Pulmonary artery endothelial cell (primary cell): ENCODE data around the gene SCUBE1. TPM values are rescaled to one million over a fixed set of nuclear protein-coding genes. Genes with fewer than 3 reads are reported as not detected.

Experiments
- DNase-seq: peaks from one replicate; pipeline ENCODE4 v3.0.0-alpha.2; 2011; ENCODE audit warnings: low read depth, low spot score
- total RNA-seq: library from RNA; depleted of rRNA; stranded (reverse); fragments of >200 nt; gene quantifications from 2 replicates; pipeline ENCODE4 v1.2.3, GENCODE V29; 2014

Gene SCUBE1
- total RNA-seq, 1 donor from 2014 or later = not detected

GRCh38 chr22:43159484-43160178, 183.5 kb downstream of the SCUBE1 start:
- no peak for DNase-seq

DNA sequence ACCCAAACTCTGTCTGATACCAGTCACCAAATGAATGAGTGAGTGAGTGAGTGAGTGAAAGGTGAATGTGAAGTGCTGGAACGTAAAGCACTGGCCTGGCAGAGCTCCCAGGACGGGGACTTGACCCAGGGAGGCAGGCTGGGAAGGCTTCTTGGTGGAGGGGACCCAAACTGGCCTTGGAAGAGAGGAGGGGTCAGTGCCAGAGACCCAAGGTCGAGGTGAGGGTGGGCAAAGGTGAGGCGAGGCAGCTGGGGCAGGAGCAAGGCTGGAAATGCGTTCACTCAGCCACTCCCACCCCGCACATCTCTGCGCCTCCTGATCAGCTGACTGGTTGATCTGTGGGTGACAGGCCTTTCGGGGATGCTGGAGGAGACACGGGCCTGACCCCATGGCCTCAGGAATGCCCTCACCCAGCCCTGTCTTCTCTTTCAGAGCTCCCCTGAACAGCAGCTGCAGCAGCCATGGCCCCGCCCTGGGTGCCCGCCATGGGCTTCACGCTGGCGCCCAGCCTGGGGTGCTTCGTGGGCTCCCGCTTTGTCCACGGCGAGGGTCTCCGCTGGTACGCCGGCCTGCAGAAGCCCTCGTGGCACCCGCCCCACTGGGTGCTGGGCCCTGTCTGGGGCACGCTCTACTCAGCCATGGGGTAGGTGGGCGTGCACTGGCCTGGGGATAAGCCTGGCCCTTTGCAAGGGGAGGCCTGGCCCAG, 184.2 kb downstream of the SCUBE1 start:
- DNase-seq = no peak

- DNase-seq = no peak
Measured at GRCh38 chr22:43157874-43158546, 185.2 kb downstream of the SCUBE1 start.

DNA sequence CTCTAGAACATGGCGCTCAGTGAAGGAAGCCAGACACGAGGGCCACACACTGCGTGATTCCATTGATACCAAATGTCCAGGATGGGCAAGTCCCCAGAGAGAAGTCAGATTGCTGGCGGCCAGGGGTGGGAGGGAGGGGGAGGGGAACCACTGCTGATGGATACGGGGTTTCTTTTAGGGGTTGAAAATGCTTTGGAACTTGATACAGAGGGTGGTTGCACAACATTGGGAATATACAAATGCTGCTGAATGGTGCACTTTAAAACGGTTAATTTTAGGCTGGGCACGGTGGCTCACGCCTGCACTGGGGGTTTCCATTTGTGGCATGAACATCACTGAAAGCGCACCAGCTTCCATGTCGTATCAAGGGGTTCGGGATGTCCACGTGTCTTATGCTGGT, 186.8 kb downstream of the SCUBE1 start:
- no peak for DNase-seq

DNA sequence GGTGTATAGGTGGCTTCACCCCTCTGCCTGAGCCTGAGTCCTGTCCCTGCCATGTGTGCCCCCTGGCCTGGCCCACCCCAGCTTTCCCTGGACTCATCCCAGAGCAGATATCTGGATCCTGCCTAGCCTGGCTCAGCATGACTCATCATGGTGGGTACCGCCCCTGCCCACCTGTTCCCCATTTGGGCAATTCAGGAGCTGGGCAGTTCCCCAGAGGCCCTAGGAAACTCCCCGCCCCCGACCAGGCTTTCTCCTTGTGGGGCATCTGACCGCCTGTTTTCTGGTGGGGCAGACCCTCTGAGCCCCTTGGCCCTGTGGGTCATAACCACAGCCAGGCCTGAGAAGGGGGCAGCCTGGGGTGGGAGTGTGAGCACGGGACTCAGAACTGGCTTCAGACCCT, 187.4 kb downstream of the SCUBE1 start:
- no peak for DNase-seq

- DNase-seq = no peak
Measured at GRCh38 chr22:43154887-43155536, 188.2 kb downstream of the SCUBE1 start.

- DNase-seq = no peak
Measured at GRCh38 chr22:43153899-43154298, 189.3 kb downstream of the SCUBE1 start.

DNA sequence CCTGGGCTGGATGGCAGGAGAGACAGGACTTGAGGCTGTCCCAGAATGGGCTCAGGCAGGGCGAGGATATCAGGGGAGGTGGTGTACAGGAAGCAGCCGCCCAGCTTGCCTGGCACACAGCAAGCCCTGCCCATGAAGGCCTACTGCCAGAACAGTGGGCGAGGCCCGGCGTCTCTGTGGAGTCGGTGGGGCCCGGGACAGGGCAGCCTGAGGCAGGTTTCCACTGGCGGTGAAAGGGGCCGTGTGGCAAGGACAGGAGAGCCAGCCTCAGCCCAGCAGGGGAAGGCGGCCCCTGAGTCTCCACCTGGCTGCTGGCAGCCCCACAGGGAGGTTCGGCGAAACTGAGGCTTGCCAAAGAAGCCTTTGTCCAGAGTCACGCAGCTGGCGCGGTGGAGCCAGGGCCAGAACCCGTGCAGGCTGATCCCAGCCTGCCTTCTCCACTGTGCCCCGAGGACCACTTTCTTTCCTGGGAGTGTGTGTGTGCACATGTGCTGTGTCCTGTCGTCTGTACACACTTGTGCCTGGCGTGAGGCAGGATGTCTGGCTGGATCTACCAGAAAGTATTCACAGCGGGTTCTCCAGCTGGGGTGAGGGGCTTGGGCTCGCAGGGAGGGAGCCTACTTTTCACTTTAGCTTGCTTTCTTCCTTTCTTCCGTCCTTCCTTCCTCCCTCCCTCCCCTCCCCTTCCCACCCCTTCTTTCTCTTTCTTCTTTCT, 190.7 kb downstream of the SCUBE1 start:
- no peak for DNase-seq

- no peak for DNase-seq
Measured at GRCh38 chr22:43152003-43152356, 191.2 kb downstream of the SCUBE1 start.

GRCh38 chr22:43151251-43152002, 191.7 kb downstream of the SCUBE1 start, which contains the start of gene TSPO:
Gene TSPO, plus strand, starts transcription at chr22:43151559. Its CDS starts 7,680 bp downstream, at chr22:43159239.
- no peak for DNase-seq

GRCh38 chr22:43150731-43151206, 192.4 kb downstream of the SCUBE1 start:
- no peak for DNase-seq

DNA sequence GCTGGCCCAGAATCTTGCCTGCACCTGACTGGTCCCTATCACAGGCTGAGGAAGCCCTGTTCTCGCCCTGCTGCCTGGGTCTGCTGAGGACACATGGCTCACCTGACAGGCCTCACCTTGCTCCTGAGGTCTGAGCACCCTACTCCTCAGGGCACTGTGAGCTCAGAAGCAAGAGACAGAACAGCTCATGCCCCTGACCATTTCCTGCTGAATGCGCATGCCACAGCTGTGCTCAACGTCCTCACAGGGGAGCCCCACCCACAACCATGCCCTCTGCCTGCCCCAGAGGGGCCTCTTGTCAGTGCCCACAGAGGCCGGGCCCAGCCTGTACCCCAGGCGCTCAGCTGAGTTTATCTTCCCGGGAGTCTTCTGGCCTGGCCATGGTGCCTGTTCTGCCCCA, 194.6 kb downstream of the SCUBE1 start:
- no peak for DNase-seq

DNA sequence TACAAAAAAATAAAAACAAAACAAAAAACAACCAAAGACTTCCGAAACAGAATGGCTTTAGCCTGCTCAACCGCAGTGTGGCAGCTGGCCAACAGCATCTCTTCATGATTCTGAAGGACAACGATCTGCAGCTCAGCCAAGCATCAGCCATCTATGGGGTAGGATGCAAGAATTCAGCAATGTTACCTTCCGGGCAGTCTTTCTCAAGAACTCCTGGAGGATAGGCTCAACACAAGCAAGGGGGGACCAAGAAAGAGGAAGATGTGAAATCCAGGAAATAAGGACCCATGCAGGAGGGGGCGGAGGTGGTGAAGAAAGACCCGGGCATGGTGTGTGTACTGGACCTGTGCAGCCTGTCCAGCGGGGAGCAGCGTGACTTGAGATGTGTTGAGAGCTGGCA, 195.4 kb downstream of the SCUBE1 start:
- no peak for DNase-seq

Other genes with a start within 250 kb of the SCUBE1 start
- gene BIK, start 232.6 kb downstream of the SCUBE1 start, total RNA-seq = 0.46 and 0.74 TPM in 2 replicates
- gene MCAT, start 200.0 kb downstream of the SCUBE1 start, total RNA-seq = 13.4 and 16.2 TPM in 2 replicates
- 207 and 342 TPM in 2 replicates for gene TSPO, start 191.8 kb downstream of the SCUBE1 start, total RNA-seq
- 37.3 and 45.2 TPM in 2 replicates for gene TTLL12, start 156.2 kb downstream of the SCUBE1 start, total RNA-seq
- not detected in 2 replicates for gene MPPED1, start 68.6 kb upstream of the SCUBE1 start, total RNA-seq